GM12801 (cell line): ENCODE results near the gene DCX.

Experiments used
- TF ChIP-seq, protein P1 (sequence below): IDR thresholded peaks from one replicate; pipeline ENCODE4 v1.5.1; 2011; ENCODE audit warnings: control low read depth; ENCODE audit not compliant: insufficient read length; ENCODE audit errors: extremely low read depth

The DCX gene

GRCh38 chrX:111387470-111388070 is 24.4 kb downstream of the DCX start:
- TF ChIP-seq, protein P1, sequence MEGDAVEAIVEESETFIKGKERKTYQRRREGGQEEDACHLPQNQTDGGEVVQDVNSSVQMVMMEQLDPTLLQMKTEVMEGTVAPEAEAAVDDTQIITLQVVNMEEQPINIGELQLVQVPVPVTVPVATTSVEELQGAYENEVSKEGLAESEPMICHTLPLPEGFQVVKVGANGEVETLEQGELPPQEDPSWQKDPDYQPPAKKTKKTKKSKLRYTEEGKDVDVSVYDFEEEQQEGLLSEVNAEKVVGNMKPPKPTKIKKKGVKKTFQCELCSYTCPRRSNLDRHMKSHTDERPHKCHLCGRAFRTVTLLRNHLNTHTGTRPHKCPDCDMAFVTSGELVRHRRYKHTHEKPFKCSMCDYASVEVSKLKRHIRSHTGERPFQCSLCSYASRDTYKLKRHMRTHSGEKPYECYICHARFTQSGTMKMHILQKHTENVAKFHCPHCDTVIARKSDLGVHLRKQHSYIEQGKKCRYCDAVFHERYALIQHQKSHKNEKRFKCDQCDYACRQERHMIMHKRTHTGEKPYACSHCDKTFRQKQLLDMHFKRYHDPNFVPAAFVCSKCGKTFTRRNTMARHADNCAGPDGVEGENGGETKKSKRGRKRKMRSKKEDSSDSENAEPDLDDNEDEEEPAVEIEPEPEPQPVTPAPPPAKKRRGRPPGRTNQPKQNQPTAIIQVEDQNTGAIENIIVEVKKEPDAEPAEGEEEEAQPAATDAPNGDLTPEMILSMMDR, result no peak

DNA sequence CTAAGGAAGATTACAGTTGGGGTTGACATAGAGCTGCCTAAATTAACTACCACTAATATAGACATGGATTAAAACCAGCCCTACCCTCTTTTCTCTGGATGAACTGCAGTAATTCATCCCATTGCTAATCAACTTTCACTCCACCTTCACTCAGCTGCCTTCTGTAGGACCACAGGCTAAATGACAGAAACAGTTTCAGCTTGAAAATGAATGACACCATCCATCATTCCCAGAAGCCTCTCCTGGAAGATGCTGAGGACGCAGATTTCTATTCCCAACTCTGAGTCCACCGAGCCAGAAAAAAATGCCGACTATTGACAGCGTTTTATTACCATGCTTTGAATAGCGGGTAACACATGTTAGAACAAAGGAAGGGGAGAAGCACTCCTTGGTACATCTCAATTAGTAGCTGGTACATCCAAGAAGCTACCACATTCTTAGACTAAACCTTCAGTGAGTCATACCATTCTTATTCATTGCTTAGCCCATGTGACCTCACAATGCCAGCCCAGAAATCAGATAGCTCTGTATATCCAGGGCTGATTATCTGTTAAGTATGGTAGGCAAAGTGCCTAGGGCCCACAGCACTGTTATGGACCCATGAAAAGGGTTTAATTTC is 25.3 kb downstream of the DCX start:
- TF ChIP-seq, protein P1, result no peak

- TF ChIP-seq, protein P1, result no peak
These were observed 25.9 kb downstream of the DCX start for GRCh38 chrX:111386077-111386476.

GRCh38 chrX:111382277-111382676 is 29.7 kb downstream of the DCX start:
- TF ChIP-seq, protein P1, result no peak

DNA sequence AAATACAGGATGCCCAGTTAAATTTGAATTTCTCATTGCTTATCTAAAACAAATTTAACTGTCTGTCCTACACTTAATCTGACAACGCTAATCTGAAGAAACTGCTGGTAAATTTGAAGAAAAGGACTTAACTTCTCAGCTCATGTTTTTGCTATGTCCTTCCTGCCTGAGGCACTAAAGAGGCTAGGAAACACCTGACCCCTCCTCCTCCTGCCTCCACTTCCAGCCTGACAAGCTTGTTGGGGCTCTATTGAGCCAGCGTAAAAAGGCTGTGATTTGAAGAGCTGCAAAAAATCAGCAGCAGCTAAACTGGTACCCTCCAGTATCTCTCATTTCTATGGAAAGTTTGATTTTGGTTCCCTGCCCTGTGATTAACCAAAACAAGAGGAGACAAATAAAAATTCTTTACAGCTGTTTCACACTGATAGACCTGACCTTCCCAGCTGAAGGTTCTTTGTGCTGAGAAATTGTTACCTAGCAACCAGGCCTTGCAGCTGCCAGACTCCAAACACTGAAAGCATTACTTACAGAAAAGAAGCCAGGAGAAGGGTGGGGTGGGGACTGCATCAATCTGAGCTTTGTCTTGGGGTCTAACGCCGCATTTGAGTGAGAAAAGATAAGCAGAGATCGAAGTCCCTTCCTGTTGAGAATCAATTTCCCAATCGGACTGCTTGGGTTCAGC is 35.0 kb downstream of the DCX start:
- TF ChIP-seq, protein P1, result no peak

GRCh38 chrX:111376486-111376885 is 35.5 kb downstream of the DCX start:
- TF ChIP-seq, protein P1, result no peak

DNA sequence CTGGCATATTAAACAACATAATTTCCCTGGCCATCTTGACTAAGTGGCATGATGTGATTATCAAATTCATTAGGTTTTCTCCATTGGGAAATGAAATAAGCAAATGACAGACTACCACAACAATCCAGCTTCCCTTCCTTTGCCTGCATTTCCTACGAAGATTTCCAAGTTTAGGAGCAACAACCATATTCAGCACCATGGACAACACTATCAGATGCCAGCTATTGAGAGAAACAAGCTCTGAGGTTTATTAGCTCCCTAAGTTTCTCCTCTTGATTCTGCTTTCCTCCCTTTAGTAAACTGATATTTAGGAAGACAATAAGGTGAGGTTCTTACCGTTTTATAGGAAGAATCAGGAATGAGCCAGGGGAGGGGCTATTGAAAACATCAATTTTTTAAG is 36.2 kb downstream of the DCX start:
- TF ChIP-seq, protein P1, result no peak
